ENCODE results near the gene CELF1. TPM values are rescaled to one million over a fixed set of nuclear protein-coding genes. Genes with fewer than 3 reads are reported as not detected.

The CELF1 gene
- total and polyA plus RNA-seq, 2 experiments from 2014 or later: 124 to 233 TPM

- H3K4me3 ChIP-seq: peak overlapping the region; percentile 96
- H3K4me2 ChIP-seq: peak overlapping the region; percentile 98
- Mint-ChIP-seq H3K36me3 (ENCODE audit: low read depth) (peaks cover 15% of the 10 kb centered on the region), H3K4me3 (peak overlapping the region; percentile 88), H3K4me1 (peaks cover 8% of the 10 kb centered on the region), H3K9me3 (peaks cover 2% of the 10 kb centered on the region; the same call in 1 of the 3 replicates), H3K27me3 (ENCODE audit: insufficient read depth, low read depth, poor library complexity) (peaks cover 8% of the 10 kb centered on the region), H3K27ac (no peak overlapping the region)
- H3F3A ChIP-seq (replicated peaks; ENCODE audit: low read depth): 0 out of 2 replicates have a peak, but pooled peaks cover 4% of the 10 kb centered on the region
- no peaks in the 10 kb centered on the region for H3K36me3 ChIP-seq (ENCODE audit: insufficient read depth)
- no peaks in the 10 kb centered on the region for H3K27me3 ChIP-seq (ENCODE audit: insufficient read depth)
- no peaks in the 10 kb centered on the region for H4K20me1 ChIP-seq (replicated peaks; ENCODE audit: insufficient read depth)
- no peak for DNase-seq (ENCODE audit: low spot score)
- peaks cover 34% of the 10 kb centered on the region for H3K79me2 ChIP-seq (replicated peaks; ENCODE audit: insufficient read depth)
- TF ChIP-seq POLR2AphosphoS5 (IDR thresholded peaks at IDR 0.05; ENCODE audit: low read depth) (no peak), EZH2phosphoT487 (IDR thresholded peaks at IDR 0.05; ENCODE audit: unreplicated experiment) (no peak), ZNF462 (CRISPR knock-in tag; IDR thresholded peaks at IDR 0.05) (no peak), NANOG (IDR thresholded peaks at IDR 0.05; ENCODE audit: borderline replicate concordance) (no peak), ZNF331 (CRISPR knock-in tag; IDR thresholded peaks at IDR 0.05; ENCODE audit: low read depth) (no peak), STAT1 (IDR thresholded peaks at IDR 0.05; ENCODE audit: unreplicated experiment) (no peak), CTCF (conservative IDR thresholded peaks at IDR 0.05; ENCODE audit: low read depth in 2 of 2) (no peak), EZH2 (IDR thresholded peaks at IDR 0.05; ENCODE audit: low read depth, unreplicated experiment) (no peak), CREB1 (CRISPR knock-in tag; IDR thresholded peaks at IDR 0.05; ENCODE audit: low read depth) (no peak), ZNF114 (CRISPR knock-in tag; IDR thresholded peaks at IDR 0.05) (no peak), JUNB (IDR thresholded peaks at IDR 0.05; ENCODE audit: unreplicated experiment) (no peak)
- TF ChIP-seq, protein P1, sequence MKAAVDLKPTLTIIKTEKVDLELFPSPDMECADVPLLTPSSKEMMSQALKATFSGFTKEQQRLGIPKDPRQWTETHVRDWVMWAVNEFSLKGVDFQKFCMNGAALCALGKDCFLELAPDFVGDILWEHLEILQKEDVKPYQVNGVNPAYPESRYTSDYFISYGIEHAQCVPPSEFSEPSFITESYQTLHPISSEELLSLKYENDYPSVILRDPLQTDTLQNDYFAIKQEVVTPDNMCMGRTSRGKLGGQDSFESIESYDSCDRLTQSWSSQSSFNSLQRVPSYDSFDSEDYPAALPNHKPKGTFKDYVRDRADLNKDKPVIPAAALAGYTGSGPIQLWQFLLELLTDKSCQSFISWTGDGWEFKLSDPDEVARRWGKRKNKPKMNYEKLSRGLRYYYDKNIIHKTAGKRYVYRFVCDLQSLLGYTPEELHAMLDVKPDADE (IDR thresholded peaks at IDR 0.05): no peak
- TF ChIP-seq, protein P2, sequence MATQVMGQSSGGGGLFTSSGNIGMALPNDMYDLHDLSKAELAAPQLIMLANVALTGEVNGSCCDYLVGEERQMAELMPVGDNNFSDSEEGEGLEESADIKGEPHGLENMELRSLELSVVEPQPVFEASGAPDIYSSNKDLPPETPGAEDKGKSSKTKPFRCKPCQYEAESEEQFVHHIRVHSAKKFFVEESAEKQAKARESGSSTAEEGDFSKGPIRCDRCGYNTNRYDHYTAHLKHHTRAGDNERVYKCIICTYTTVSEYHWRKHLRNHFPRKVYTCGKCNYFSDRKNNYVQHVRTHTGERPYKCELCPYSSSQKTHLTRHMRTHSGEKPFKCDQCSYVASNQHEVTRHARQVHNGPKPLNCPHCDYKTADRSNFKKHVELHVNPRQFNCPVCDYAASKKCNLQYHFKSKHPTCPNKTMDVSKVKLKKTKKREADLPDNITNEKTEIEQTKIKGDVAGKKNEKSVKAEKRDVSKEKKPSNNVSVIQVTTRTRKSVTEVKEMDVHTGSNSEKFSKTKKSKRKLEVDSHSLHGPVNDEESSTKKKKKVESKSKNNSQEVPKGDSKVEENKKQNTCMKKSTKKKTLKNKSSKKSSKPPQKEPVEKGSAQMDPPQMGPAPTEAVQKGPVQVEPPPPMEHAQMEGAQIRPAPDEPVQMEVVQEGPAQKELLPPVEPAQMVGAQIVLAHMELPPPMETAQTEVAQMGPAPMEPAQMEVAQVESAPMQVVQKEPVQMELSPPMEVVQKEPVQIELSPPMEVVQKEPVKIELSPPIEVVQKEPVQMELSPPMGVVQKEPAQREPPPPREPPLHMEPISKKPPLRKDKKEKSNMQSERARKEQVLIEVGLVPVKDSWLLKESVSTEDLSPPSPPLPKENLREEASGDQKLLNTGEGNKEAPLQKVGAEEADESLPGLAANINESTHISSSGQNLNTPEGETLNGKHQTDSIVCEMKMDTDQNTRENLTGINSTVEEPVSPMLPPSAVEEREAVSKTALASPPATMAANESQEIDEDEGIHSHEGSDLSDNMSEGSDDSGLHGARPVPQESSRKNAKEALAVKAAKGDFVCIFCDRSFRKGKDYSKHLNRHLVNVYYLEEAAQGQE (IDR thresholded peaks at IDR 0.05; ENCODE audit: unreplicated experiment): no peak
- peaks cover 6% of the 10 kb centered on the region; the same call in 1 of the 2 replicates for H3K4me1 ChIP-seq (ENCODE audit: insufficient read depth)
- H2AFZ ChIP-seq: peak overlapping the region; percentile 98
- no peaks in the 10 kb centered on the region for H3K9me2 ChIP-seq (ENCODE audit: insufficient read depth)
- peak; percentile 47 for ATAC-seq
- no peak overlapping the region for H3K27ac ChIP-seq (ENCODE audit: low read depth)
Measured at GRCh38 chr11:47564933-47565339, 12.0 kb upstream of the CELF1 start.

Measured in GM23338 (cell line).